CD4-positive, alpha-beta T cell treated with Interleukin-12 subunit alpha and Interleukin-12 subunit beta, for 1 hour (primary cell): ENCODE results near the gene ZNF281.

Experiments used
- DNase-seq: peaks from one replicate; pipeline ENCODE4 v3.0.0-alpha.2; 2020

ZNF281 gene

GRCh38 chr1:200384818-200385390, 24.9 kb downstream of the ZNF281 start:
- no peak for DNase-seq

GRCh38 chr1:200381256-200381984, 28.4 kb downstream of the ZNF281 start:
- no peak for DNase-seq

- no peak for DNase-seq
Measured at GRCh38 chr1:200380589-200381021, 29.2 kb downstream of the ZNF281 start.

- no peak for DNase-seq
Measured at GRCh38 chr1:200379940-200380588, 29.8 kb downstream of the ZNF281 start.

- DNase-seq: no peak
Measured at GRCh38 chr1:200379432-200379757, 30.4 kb downstream of the ZNF281 start.

- no peak for DNase-seq
Measured at GRCh38 chr1:200378096-200378495, 31.7 kb downstream of the ZNF281 start.

- DNase-seq: no peak
Measured at GRCh38 chr1:200376528-200376927, 33.3 kb downstream of the ZNF281 start.

GRCh38 chr1:200374569-200375295, 35.1 kb downstream of the ZNF281 start:
- DNase-seq: no peak

- no peak for DNase-seq
Measured at GRCh38 chr1:200373811-200374231, 36.0 kb downstream of the ZNF281 start.

GRCh38 chr1:200372885-200373181, 37.0 kb downstream of the ZNF281 start:
- no peak for DNase-seq

GRCh38 chr1:200372095-200372884, 37.5 kb downstream of the ZNF281 start:
- DNase-seq: no peak

- DNase-seq: no peak
Measured at GRCh38 chr1:200369706-200370105, 40.1 kb downstream of the ZNF281 start.

- DNase-seq: no peak
Measured at GRCh38 chr1:200369131-200369530, 40.7 kb downstream of the ZNF281 start.

- no peak for DNase-seq
Measured at GRCh38 chr1:200368556-200368955, 41.3 kb downstream of the ZNF281 start.

GRCh38 chr1:200367841-200368534, 41.8 kb downstream of the ZNF281 start:
- no peak for DNase-seq

- no peak for DNase-seq
Measured at GRCh38 chr1:200366577-200367253, 43.1 kb downstream of the ZNF281 start.

- DNase-seq: no peak
Measured at GRCh38 chr1:200365897-200366426, 43.9 kb downstream of the ZNF281 start.

GRCh38 chr1:200364831-200365230, 45.0 kb downstream of the ZNF281 start:
- no peak for DNase-seq

- DNase-seq: no peak
Measured at GRCh38 chr1:200364091-200364759, 45.6 kb downstream of the ZNF281 start.

GRCh38 chr1:200363264-200363933, 46.4 kb downstream of the ZNF281 start:
- no peak for DNase-seq
